ENCODE measurements around the gene PTGR1.
"Not testable (repeated sequence)": the region's sequence is repeated elsewhere in the genome, so short reads cannot be mapped to it uniquely, and the experiment has no call there.

The PTGR1 gene

DNA sequence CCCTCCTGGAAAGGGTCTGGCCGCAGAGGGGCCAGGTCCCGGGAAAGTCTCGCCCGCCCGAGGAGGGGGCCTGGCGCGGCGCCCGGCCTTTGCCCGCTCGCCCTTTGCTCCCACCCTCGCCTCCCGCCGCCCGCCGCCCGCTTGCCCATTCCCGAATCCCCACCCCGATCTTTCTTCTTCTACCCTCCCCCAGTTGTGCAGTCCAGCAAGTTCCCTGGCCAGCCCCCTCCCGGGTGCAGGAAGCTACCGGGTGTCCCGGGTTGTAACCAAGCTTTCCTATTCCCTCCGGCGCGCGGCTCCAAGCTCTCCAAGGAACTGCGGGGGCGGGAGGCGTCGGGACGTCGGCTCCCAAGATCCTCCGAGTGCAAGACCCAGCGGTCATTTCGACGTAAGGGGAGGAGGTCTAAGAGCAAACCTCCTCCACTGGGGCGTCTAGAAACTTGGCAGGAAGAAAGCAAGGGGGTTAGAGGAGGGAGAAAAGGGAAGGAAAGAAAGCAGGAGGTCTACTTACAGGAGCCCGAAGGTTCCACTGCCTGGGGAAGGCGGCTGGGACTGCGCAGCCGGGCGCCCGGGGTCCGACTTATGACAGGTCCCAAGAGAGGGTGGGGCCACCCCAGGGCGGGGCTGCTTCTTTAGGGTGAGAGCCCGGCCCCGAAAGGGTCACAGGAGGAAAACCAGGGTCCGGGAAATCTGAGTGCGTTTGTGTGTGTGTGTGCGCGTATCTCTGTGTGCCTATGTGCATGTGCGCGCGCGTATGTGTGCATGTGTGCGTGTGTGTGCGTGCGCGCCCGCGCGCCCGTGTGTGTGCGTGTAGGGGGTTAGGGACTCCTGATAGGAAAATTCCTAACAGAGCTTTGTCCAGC lies at the start of gene PTGR1:
Gene PTGR1 (minus strand): TSS at position 556 of the 863 bp plus-strand sequence. CDS start 2,225 bp downstream, outside the sequence.
- no peak for DNase-seq (ENCODE audit: low read depth in 2 of 2)

DNA sequence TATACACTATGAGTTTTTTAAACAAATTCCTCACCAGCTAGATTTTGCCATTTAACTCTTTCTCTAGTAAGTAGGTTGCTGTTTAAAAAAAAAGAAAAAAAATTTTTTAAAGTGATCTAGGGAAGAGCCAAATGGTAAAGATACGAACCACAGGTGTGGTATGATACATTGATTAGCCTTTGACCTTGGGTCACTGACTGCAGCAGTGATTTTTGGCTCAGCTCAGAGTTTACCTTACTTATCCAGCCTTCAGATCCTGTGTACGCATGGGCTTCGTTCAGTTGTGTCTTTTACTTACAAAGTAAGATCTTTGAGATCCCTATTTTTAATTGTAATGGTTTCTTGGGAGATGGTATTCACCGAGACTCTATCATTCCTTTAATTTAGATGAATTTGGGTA lies 49.6 kb upstream of the PTGR1 start:
- DNase-seq (ENCODE audit: low read depth in 2 of 2) = no peak

DNA sequence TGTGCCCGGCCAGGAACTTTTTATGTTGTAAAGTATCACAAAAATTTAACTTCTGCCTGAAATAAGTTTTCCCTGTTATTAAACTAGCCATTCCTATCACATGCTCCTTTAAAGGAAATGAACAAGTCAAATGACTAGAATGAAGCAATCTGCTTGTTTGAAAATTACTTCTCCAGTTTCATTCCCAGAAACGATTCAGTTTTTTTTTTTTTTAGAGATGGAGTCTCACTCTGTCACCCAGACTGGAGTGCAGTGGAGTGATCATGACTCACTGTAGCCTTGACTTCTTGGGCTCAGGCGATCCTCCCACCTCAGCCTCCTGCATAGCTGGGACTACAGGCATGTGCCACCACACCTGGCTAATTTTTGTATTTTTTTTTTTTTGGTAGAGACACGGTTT lies 48.6 kb upstream of the PTGR1 start:
- no peak for DNase-seq (ENCODE audit: low read depth in 2 of 2)

DNA sequence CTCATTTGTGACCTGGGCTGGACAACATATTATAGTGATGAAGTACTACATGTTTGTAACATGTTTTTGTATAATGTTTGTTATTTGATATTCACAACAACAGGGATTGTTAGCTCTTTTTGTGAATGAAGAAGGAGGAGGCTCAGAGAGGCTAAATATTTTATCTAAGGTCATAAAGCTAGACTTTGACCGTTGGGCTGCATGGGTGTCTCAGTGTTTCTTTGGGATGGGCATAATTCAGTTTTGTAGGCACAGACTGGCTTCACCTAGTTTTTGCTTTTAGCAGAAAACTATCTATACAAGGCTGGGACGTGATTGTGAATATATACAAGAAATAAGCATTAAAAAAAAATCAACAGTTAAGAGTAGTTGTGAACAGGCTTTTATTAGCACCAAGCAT lies 47.0 kb upstream of the PTGR1 start:
- DNase-seq (ENCODE audit: low read depth in 2 of 2) = no peak

DNA sequence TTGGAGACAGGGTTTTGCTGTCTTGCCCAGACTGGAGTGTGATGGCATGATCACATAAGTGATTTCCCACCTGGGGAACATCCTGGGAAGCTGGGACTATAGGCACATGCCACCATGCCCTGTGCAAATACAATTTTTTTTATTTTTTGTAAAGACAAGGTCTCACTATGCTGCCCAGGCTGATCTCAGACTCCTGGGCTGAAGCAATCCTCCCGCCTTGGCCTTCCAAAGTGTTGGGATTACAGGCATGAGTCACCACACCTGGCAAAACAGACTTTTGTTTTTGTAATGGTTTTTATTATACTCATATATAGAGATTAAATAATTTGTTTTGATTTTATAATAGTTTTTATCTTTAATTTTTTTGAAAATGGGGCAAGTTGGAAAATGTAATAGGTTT lies 46.4 kb upstream of the PTGR1 start:
- DNase-seq (ENCODE audit: low read depth in 2 of 2) = no peak

DNA sequence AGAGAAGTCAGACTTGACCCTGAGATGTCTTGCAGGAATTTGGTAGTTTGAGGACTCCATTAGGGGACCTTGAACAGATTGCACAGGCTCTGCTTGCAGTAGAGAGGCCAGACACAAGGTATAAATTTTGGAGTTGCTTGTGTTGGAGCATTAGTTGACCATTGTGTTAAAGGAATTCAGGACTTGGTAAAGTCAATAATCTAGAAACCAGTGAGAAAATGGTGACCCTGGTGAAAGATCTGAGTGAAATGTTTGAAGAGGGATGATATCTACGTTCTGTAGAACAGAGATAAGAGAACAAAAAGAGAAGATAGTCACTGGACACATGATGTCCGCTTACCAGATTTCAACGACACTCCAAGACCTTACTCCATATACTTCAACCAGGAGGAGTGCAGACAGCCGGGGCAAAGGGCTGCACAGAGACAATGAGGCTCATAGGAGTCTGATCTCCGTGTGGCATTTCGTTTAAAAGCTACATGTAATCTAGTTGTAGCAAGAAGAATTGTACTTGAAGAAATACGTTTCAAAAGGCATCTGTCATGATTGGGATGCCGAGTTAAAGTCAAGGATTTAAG lies 44.8 kb upstream of the PTGR1 start:
- no peak for DNase-seq (ENCODE audit: low read depth in 2 of 2)

DNA sequence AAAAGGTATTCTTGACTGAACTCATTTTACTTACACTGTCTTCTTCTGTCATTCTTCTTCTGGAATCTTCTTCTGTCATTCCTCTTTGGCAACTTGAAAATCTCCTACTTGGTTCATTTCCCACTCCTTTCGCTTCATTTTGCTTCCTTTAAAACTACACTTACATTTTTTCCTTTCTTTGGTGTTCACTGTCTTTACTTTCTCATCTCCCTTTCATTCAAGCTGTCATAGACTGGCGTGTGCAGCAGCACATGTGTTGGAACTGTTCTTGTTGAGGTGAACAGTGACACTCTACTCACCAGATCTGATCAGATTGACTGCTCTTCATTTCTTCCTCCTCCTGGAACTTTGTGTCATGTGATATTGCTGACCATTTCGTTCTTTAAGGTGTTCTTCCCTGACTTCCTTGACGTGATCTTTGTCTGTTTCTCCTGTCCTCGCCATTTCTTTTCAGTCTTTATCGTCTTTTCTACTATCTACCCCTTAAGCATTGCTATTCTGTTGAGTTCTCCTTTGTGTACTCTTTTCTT lies 38.0 kb upstream of the PTGR1 start:
- DNase-seq (ENCODE audit: low read depth in 2 of 2) = no peak

DNA sequence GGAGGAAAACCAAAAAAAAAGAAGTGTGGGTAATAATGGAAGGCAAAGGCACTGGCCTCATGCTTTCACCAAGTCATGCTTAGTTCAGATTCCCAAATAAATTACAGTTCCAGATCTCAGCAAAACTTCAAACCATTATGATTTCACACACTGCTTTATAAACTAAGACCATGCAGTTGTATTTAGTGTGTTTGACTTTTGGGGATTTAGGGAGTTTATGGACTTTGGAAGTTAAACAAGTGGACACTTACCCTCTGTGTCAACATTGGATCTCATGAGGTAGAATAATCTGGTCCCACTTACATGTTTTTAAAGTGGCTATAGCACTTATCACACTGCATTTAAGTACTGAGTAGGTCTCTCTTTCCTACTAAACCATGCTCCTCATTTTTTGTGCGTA lies 35.4 kb upstream of the PTGR1 start:
- DNase-seq (ENCODE audit: low read depth in 2 of 2) = no peak

DNA sequence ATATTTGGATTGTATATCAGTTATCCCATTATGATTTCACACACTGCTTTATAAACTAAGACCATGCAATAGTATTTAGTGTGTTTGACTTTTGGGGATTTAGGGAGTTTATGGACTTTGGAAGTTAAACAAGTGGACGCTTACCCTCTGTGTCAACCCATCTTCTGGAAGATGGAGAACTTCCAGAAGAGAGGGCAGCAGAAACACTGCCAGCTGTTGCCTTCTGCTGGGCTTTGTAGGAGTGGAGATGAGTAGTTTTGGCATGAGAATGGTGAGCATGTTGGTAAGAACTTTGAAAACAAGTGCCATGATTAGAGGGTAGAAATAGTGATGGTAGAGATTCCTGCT lies 33.9 kb upstream of the PTGR1 start:
- no peak for DNase-seq (ENCODE audit: low read depth in 2 of 2)

DNA sequence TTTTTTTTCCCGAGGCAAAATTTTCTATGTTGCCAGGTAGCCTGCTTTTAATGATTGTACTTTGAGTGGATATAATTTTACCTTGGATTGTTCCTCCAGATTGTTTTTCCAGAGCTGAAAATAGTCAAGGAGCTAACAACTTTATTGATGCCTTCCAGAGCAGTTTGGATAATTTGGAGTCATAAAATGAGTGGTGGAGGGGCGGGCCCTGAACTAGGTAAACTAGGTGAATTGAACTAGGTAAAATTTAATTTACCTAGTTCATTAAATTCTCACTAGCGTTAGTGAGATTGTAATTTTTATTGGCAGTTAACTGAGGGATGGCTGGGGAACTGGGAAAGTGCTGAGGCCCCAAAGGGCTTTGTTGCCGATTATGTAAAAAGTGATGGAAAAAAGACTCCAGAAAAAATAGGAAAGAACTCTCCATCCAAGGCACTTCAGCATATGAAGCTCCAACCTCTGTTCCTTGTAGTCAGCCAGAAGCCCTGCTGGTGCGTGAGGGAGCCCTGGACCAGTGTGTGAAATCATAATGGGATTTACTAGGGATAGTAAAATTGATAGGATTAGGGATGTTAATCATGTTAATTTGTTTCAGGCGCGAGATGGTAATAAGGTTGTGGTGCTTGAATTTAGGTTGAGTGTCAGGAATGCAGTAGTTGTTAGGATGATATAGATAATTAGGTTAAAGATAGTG lies 33.4 kb upstream of the PTGR1 start:
- DNase-seq (ENCODE audit: low read depth in 2 of 2) = no peak

DNA sequence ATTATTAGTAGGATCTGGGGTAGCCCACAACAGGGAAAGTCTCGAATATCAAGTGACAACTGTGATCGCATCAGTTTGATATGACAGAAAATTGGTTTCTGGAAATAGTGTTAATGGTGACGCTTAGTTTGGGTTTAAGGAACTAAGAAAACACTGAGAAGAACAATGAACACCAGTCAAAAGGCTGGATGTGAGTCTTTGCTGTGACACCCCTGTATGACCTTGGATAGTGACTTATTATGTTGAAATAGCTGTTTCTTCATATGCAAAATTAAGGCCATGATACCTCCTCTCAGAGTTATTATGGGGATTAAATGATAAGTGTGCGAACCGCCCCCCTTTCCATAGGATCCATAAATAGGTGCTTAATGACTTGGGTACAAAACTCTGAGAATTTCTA lies 32.6 kb upstream of the PTGR1 start:
- DNase-seq (ENCODE audit: low read depth in 2 of 2) = no peak

DNA sequence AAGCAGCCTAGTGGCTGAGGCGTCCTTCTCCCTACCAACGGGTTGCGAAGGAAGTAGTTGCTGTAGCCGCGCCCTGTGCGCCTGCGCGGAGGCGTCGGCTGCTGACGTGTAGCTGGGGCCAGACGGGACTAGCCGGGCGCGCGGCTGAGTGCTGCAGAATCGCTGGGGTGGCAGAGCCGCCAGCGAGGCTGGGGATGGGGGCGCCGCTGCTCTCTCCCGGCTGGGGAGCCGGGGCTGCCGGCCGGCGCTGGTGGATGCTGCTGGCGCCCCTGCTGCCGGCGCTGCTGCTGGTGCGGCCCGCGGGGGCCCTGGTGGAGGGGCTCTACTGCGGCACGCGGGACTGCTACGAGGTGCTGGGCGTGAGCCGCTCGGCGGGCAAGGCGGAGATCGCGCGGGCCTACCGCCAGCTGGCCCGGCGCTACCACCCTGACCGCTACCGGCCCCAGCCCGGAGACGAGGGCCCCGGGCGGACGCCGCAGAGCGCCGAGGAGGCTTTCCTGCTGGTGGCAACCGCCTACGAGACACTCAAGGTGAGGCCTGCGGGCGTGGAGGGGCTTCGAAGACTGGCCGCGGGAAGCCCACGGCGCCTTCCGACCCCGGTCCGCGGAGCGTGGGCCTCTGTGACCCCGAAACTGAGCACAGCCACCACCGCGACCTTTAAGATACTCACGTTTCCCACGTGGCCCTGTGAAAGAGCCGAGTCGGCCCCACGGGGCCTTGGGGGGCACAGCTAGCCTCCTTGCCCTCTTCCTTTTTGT lies 31.9 kb upstream of the PTGR1 start, which contains the start of gene DNAJC25:
Gene DNAJC25 (plus strand): TSS at position 121 of the 758 bp plus-strand sequence. CDS start 74 bp downstream, at position 195.
- DNase-seq (ENCODE audit: low read depth in 2 of 2) = peak; percentile 94

DNA sequence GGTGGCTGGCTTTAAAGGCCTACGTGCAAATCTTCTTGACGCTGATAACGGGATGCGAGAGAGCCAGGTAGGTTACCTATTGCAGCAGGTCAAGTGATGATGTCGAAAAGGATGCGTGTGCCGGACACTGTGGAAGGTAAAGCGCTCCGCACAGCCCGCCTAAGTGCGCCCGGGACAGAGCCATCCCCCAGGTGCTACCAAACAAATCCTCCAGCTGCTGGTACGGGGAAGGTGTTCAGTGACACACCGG lies 31.4 kb upstream of the PTGR1 start:
- no peak for DNase-seq (ENCODE audit: low read depth in 2 of 2)

DNA sequence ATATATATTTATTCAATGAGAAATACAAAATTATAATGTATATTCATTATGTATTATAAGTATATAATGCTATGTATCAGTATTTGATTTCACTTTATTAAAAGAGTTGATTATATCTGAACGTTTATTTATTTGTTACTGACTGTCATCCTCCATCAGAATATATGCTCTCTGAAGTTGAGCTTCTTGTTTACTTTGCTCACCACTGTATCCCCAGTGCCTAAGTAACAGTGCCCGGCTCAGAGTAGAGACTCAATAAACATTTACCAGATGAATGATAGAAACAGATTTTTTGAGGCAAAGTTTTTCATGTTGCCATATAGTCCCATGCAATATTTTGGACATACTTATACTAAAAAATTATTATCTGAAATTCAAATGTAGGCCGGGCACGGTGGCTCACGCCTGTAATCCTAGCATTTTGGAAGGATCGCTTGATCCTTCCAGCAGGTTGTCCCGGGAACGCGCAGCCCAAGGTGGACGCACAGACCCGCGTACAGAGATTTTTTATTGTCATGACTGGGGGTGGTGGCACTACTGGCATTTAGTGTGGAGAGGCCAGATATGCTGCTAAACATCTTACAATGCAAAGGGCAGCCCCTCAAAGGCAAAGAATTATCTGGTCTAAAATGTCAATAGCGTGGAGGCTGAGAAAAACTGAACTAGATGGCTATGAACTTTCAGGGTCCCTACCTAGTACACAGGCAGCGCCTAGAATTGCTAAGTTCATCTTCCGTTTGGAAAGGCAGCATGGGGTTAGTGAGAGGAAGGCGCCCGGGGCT lies 30.9 kb upstream of the PTGR1 start:
- no peak for DNase-seq (ENCODE audit: low read depth in 2 of 2)

DNA sequence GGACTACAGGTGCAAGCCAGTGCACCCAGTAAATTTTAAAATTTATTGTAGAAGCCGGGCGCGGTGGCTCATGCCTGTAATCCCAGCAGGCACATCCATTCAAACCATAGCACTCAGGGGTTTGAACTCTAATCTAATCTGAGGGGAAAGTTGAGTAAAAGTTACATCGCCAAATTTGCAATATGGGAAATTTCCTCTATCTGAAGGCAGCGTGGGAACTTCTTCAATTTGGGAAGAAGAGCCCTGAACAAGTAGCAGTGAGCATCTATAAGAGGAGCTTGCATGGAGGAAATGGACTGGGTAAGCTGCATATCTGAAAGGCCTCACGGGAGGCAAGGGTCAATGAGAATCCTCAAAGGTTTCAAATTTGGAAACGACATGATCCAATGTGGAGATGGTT lies 29.0 kb upstream of the PTGR1 start:
- DNase-seq (ENCODE audit: low read depth in 2 of 2) = no peak

DNA sequence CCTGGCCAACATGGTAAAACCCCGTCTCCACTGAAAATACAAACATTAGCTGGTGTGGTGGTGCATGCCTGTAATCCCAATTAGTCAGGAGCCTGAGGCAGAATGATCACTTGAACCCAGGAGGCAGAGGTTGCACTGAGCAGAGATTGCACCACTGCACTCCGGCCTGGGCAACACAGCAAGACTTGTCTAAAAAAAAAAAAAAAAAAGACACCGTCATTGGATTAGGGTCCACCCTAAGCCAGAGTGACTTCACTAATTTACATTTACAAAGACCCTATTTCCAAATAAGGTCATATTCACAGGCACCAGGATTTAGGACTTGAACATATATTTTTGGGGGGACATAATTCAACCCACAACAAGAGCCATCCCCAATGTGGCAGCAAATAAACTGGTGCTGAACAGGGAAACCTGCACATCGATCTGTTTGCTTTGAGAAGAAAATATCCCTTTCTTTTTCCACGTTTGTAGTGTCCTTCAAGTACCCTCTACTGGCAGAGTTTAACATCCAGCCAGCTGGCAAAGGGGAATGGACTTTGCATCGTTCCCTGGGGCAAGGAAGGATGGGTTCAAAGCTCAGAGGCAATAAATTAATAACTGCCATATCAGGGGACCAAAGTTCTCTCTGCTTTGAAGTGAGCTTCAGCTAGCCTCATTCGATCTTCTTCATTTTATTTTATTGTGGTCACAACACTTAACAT lies 28.0 kb upstream of the PTGR1 start:
- DNase-seq (ENCODE audit: low read depth in 2 of 2) = no peak

DNA sequence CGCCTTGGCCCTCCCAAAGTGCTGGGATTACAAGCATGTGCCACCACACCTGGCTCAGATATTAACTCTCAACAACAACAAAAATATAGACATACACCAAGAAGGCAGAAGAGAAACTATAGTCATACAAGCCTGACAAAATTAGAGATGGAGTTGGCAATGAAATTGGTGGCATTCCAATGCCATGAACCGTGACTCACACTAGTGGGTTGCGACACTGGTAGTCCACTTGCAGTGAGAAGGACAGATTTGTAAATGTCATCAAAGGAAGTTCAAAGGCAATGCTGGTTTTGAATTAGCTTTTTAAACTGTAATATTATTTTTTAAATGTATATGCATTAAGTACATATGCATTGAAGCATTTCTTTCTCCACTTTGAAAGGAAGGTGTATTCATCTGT lies 23.2 kb upstream of the PTGR1 start:
- no peak for DNase-seq (ENCODE audit: low read depth in 2 of 2)

DNA sequence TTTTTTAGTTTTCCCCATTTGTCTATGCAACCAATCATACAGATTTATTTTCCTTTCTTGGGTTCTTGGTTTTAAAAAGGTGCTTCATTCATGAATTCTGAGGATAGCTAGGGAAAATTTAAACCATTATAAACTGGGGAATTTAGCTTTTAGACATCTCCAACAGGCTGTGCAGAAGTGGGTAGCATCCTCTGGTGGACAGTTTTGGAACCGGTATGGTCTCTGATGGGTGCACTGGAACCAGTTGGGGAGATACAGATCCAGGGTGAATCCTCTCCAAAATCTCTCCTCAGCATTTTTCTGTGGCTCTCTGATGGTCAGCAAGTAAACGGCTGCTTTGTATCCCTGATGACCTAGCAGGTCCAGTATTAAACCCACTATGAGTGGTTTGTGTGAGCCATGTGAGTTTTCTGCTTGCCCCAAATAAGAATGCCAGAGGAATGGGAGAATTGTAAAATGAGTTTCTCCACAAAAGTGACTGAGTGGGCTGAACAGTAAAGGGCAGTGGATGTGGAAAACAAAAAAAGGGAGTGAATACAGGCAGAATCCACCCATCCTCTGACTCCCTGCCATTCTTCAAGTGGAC lies 22.5 kb upstream of the PTGR1 start:
- DNase-seq (ENCODE audit: low read depth in 2 of 2) = peak in 1 of 2 donors; percentile 10

DNA sequence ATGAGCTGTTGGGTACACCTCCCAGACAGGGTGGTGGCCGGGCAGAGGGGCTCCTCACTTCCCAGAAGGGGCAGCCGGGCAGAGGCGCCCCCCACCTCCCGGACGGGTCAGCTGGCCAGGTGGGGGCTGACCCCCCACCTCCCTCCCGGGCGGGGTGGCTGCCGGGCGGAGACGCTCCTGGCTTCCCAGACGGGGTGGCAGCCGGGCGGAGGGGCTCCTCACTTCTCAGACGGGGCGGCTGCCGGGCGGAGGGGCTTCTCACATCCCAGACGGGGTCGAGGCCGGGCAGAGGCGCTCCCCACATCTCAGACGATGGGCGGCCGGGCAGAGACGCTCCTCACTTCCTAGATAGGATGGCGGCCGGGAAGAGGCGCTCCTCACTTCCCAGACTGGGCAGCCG lies 17.9 kb upstream of the PTGR1 start:
- not testable (repeated sequence) for DNase-seq (ENCODE audit: low read depth in 2 of 2)

DNA sequence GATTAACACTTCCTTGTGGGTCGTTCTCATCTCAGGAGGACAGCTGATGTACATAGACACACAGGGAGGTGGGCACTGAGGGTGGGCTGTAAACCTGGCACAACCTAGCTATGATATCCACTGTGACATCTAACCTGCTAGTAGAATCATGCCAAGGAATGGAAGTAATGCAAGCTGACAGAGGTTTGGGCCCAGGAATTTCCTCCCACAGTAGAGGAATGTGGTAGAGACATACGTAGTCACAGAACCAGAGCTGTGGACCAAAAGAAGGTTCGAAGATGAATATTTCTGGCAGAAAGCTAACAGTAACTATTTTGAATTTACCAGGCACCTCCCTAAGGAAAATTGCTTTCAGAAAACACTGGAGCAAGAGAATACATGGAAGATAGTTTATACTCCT lies 16.5 kb upstream of the PTGR1 start:
- DNase-seq (ENCODE audit: low read depth in 2 of 2) = no peak
